Eye (tissue), 1 donor: ENCODE data around the gene ERMARD.
"Not testable (repeated sequence)": the region's sequence is repeated elsewhere in the genome, so short reads cannot be mapped to it uniquely, and the experiment has no call there.

ENCODE experiments used
- DNase-seq: peaks from one replicate; pipeline ENCODE4 v3.0.0-alpha.2; 2015

Gene ERMARD

DNA sequence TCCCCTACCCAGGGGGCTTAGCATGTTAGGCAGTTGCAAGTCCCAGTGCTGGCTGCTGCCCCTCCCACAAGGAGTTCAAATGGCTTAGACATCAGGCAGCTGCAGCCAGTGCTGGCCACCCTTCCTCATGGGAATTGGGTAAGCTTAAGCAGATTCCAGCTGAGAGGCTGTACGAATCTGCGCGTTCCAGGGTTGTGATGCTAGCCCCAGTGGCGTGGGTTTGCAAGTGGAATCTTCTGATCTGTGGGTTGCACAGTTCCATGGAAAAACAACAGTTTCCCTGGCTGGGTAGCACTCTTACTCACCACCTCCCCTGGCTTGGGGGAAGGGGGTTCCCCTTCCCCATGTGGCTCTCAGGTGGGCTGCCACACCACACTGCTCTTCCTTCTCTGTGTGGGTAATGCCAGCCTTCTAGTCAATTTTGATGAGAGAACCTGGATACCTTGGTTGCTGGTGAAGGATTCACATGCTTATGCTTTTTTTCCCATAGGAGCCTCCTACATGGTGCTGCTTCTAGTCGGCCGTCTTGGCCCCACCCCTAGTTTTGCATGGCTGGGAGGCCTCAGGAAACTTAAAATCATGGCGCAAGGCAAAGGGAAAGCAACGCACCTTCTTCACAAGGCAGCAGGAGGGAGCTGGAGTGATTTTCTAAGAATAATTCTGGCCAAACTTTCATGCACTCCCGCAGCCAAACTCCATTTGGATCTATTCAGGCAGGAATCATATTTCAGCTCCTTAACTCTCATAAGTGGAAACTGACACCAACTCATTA is 13.0 kb upstream of the ERMARD start:
- peak; percentile 30 for DNase-seq

DNA sequence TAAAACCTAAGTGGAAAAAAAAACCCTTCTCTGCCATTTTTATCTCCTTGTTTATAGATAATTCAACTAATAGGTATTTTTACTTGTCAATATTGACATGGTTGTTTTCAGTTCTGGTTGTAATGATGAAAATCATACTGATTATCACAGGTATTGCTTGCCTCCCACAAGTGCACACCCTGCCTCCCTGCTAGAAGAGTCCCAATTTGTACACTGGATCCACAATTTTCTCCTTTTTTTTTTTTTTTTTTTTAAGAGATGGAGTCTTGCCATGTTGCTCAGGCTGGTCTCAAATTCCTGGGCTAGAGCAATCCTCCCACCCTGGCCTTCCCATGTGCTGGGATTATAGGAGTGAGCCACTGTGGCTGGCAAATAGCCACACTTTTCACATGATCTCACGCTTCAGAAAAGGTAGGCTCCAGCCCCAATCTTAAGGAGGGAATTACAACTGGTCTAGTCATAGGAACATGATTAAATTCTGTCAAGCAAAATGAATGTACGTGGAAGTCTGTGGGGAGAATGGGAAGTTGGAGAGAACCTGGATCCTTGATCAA is 12.4 kb upstream of the ERMARD start:
- DNase-seq, result peak; percentile 17

DNA sequence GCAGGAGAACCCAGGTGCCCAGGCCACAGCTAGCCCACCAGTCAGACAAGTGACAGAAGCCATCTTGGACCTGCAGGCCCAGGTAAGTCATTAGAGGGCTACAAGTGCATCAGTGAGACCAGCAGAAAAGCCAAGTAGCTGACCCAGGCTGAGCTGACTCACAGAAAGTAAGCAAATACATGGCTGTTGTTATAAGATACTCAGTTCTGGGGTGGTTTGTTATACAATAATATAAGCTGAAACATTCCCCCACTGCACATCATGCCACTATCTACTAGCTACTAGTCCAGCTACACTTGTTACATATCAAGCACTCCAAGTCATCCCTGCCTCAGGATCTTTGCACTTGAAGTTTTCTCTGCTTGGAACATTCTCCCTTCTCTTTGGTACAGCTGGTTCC is 10.1 kb upstream of the ERMARD start:
- no peak for DNase-seq

DNA sequence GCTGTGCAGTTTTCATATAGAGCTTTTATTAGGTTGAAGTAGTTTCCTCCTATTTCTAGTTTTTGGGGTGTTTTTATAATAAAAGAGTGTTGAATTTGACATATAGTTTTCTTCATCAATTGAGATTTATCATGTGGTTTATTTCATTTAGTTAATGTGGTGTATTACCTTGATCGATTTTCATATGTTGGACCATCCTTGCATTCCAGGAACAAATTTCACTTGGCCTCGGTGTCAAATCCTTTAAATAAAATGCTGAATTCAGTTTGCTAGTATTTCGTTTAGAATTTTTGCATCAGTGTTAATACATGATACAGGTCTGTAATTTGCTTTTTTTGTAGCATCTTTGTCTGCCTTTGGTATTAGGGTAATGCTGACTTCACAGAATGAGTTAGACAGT is 6.0 kb upstream of the ERMARD start:
- no peak for DNase-seq

DNA sequence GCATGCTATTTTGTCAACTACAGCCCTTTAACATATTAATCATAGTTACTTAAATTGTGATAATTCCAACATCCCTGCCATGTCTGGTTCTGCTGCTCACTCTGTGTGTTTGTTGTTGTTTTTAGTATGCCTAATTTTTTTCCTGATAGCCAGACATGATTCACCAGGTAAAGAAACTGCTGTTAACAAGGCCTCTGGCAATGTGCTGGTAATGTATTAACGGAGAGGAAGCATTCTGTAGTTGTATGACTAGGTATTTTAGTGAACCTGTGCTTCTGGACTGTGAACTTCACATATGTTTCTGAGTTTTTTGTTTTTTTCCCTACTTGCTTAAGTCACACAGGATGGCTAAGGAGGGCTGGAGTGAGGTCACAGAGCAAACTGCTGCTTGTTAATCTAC is 4.9 kb upstream of the ERMARD start:
- no peak for DNase-seq

DNA sequence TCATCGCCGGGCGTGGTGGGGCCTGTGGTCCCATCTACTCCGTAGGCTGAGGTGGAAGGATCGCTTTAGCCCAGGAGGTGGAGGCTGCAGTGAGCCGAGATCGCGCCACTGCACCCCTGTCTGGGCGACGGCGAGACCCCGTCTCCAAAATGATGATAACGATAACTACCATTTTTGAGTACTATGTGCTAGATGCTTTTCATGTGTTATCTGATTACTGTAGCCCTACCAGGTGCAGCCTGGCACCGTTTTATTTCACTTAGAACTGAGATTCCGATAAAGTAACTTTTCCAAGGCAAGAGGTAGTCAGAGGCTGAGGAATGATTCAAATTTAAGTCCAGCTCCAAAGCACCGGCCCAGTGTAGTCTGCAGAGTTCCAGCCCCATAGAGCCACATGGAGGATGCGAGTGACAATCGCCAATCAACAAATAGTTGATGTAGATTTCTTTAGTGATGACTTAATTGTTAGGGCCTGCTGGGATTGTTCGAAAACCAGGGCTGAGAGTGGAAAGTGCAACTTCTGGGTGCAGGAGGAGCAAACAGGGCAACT is 727 bp downstream of the ERMARD start:
- no peak for DNase-seq

DNA sequence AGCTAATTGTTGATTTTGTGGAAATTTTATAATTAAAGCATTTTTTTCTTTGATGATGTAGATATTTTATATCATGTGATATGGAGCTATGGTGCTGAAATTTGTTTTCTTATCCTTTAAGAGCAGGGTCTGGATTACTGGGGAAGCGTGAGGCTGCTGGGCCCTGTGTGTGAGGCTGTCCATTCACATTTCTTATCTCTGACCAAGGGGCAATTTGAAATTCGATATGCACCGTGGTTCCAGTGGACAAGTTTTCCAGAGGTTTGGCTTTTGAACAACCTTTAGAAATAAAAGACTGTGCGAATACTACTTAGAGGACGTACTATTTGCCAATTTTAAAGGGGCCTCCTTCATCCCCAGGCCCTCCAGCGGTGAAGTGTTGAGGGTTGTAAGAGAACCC is 3.7 kb downstream of the ERMARD start:
- no peak for DNase-seq

DNA sequence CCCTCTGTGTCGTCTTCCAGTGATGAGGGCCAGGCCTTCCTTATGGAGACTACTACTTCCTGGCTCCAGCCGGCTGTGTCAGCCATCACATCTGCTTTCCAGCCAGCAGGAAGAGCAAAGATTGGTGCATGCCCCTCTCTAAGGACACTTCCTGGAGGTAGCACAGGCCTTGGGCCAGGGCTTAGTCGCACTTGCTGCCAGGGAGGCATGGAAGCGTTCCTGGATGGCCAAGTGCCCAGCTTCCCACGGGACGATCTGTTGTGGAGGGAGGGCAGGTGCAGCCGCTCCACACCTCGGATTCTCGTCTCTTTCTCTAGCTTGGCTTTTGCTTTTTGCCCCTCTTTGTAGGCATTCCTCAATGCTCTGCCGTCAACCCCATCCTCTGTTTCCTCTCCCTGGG is 11.9 kb downstream of the ERMARD start:
- DNase-seq, result no peak

DNA sequence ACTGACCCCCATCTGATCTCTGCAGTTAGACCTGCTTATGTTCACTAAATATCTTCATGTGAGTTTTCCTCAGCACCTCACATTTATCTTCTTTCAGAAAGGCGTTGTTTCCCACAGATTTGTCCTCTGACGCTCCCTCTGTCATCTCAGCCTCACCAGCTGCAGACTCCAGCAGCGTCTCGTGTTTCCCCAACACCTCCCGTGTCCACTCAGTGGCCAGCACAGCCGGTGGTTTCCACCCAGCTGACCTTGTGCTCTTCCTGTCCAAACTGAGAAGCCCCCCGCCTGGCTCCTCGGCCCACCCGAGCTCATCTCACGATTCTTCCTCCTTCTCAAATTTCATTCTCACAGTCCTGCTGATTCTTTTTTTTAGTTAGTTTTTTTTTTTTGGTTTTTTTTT is 12.5 kb downstream of the ERMARD start:
- DNase-seq, result no peak

DNA sequence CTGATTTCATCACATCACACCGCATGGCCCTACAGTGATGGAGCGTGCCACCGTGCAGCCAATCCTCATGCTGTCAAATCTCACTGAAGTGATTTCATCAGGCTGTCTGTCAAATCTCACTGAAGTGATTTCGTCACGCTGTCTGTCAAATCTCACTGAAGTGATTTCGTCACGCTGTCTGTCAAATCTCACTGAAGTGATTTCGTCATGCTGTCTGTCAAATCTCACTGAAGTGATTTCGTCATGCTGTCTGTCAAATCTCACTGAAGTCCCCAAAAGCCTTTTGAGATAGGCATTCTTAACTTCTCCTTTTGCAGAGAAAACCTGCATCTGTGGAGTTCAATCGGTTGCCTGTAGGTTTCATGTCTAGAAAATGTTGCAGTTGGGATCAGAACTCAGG is 14.4 kb downstream of the ERMARD start:
- not testable (repeated sequence) for DNase-seq

DNA sequence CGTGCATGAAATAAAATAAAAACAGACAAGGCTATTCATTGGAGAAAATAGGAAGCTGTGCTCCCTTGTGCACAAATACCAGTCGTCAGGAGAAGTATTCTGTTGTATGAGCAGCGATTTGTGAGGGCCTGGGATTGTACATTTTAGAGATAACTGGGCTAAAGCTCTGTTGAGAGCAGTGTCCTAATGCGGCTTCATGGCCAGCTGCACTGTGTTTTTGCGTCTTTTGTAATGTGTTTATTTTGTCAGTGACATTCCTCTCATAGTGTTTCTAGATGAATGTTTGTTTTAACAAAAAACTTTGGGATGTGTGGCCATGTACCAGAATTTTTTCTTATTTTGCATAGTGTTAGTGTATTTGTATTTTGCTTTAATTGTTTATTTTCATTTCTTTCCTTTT is 14.8 kb downstream of the ERMARD start:
- DNase-seq, result no peak

DNA sequence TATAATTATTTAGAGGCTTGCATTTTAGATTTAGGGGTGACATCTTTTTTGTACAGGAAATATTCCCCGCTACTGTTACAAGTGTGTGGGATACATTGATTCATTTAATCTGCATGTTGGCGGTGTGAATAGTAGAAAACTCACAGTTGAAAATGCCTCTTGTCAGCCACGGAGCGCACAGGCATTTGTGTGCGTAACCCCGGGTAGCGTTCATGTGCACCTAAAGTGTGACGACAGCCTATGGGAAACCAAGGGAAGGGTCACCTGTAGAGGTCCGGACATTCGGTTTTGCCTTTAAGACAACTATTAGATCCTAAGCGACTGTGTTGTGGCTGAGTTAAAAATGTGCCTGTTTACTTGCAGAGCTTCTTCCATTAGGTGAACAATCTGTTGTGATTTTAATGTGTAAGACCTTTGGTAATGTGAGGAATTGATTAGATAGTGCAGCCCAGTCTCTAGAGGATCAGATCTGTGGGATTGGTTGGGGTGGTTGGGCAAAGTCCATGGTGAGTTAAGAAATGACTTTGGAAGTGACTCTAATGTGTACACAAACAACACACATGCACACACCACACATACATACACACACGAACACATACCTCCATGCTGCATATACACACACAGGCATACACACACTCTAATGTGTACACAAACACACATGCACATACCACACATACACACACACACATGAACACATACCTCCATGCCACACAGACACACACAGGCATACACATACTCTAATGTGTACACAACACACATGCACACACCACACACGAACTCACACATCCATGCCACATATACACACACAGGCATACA is 15.7 kb downstream of the ERMARD start:
- DNase-seq, result no peak

DNA sequence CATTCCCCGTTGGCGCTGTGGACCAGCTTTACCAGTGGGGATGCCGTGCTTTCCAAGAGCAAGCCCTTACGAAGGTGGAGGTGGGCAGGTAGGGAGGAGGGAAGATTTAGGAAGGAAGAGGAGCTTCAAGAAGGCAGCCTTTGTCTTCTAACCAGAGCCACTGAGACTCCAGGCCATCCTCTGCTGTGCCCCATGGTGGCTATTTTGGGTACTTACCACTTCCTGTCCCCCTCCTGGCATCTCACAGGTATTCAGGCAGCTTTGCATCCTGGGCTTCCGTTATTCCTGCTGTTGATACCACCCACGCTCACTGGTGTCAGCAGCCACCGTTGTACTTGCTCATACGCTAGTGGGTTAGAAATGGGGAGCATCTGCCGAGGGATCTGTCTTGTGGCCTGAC is 22.9 kb downstream of the ERMARD start:
- no peak for DNase-seq

DNA sequence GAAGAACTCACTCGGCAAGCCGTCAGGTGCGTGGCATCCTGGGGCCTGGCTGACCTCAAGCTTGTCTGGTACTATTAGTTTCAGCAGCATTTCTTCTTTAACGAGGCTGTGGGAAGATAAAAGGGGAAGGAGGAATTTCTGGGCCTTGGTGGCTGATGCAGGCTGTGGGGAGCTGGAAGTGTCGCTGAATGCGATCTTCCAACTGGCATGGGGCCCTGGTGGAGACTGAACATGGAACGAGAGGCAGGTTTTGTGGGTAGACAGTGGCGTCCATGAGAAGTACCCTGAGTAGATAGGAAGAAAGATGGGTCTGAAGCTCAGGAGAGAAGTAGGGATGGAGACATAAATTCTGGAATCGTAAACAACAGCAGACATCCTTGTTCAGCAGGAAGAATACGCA is 23.9 kb downstream of the ERMARD start:
- DNase-seq, result no peak

DNA sequence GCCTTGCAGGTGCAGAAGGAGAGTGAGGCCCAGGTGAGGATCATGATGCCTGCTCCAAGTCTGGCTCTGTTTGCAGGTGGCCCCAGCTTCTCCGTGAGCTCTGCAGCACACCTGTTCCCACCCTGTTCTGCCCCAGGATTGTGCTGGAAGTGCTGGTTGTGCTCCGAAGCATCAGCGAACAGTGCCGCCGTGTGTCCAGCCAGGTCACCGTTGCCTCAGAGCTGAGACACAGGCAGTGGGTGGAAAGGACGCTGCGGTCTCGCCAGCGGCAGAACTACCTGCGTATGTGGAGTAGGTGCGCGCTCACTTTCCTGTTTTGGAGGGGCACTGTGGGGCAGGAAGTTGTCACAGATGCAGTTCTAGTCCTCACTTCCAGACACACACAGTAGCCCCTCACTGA is 25.0 kb downstream of the ERMARD start:
- no peak for DNase-seq

DNA sequence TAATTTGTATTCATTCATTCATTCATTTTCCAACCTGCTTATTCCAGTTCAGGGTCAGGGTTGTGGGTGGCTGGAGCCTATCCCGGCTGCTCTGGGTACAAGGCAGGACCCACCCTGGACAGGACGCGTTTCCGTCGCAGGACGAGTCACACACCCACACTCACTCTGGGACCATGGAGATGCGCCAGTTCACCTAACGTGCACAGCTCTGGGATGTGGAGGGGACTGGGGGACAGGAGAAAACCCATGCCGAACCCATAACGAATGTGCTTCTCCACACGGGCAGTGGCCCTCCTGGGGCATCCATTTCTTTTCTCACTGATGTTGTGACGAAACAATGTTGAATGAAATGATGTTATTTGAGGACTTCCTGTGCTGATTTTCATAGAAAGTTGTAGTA is 26.5 kb downstream of the ERMARD start:
- DNase-seq, result no peak

DNA sequence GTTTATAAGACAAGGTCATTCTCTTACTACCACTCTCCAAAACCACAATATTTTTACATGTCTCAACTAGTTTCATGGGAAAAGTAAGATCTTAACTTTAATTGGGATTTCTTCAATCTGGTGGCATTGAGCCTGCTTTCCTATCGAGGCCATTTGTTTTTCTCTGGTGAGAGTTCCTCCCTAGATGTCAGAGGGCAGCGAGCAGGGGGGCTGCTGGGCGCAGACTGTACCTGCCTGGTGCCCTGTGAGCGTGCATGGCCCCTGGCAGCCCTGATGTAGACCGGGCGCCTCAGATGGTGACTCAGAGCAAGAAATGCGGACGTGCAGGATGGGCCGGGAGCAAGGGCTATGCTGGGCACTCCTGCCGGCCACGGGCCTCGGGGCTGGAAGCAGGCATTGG is 27.2 kb downstream of the ERMARD start:
- DNase-seq, result no peak

DNA sequence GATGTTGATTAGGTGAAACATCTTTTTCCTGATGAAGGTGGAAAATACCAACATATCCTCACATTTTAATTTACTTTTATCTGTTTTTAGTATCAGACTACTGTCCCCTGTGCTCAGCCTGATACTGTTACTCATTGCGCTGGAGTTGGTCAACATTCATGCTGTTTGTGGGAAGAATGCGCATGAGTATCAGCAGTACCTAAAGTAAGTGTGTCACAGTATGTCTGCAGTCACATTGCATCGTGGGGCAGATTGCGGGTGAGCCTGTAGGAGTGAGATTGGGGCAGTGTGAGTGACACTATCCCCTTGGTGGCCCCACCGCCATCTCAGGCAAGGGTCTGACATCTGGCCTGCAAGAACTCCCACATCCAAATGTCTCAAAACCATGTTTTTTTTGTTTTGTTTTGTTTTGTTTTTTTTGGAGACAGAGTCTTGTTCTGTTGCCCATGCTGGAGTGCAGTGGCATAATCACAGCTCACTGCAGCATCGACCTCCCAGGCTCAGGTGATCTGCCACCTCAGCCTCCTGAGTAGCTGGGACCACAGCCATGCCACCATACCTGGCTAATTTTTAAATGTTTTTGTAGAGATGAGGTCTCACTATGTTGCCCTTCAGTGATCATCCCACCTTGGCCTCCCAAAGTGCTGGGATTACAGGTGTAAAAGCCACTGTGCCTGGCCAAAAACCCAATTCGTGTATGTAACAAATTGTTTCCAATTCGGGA is 27.8 kb downstream of the ERMARD start:
- DNase-seq, result no peak

DNA sequence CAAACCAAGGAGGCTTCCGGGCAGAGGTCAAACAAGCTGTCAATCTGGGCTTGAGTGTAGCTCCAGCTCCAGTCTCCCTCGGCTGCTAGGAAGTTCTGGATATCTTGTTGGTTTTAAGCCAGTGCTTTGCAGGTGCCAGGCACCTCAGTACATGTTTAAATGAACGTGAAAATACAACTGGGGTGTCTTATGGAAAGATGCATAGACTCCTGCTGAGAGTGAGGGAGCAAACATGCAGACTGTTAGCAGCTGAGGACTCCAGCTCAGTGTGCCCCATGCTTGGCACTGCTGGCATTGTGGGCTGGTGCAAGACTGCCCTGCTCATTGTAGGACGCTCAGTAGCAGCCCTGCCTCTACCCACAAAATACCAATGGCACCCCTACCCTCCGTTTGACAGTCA is 28.5 kb downstream of the ERMARD start:
- DNase-seq, result no peak

DNA sequence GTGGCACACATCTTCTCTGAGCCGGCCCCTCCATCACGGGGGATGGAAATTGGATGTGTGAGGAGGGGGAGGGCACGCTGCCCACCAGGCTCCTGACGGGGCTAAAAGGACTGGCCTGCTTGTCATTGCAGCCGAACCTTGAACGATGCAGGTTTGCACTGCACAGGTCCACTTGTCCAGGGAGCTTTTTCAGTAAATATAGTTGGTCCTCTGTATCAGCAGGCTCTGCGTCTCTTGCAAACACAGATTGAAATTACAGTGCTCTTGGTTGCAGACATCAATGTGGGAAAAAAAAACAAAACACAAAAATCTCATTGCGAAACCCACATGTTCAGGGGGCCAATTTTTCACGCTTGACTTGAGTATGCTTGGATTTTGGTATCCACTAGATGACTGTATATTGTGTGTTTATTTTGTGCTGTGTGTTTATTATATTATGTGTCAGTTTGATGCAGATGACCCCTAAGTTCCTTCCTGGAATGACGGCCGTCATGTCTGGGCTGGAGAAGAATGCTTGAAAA is 29.2 kb downstream of the ERMARD start:
- no peak for DNase-seq

DNA sequence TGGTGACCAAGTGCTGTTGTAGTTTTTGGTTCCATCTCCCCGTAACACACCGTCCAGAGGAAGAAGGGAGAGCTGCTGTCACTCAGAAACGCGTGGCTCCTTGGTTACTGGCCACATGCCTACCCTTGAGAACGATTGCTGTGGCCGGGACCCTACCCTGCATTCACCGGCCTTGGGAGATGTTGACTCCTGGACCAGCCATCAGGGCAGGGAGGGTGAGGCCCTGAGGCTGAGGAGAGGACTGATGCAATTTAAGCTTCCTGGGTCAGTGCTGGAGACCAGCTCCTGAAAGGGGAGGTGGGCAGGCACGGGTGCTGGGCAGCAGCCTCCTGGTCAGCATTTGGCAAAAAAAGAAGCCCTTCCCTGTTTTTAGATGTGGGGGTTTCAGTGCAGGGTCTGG is 31.5 kb downstream of the ERMARD start:
- no peak for DNase-seq

DNA sequence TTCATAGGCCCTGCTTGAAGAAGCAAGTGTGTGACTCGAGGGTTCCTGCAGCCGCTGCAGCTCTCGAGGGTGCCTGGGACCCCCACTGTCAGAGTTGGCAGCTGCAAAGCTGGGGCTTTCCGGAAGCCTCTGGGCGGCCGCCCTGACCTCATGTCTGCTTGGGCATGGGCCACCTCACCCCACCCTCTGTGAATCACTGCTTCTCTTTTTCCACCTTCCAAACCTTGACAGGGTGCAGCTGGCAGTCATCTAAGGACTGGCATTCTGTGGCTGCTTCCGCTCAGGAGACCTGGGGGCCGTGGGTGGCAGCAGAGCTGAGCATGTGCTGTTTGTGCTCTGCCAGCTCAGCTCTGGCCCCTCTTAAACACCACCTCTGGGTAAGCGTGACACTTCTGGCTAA is 32.0 kb downstream of the ERMARD start:
- DNase-seq, result no peak
